ENCODE results near the gene SERPINH1.

GRCh38 chr11:75542088-75542438 lies 20.0 kb upstream of the SERPINH1 start:
- TF ChIP-seq EZH2 (IDR thresholded peaks at IDR 0.05; ENCODE audit: borderline replicate concordance, insufficient read depth, low read depth, low read length, poor library complexity, severe bottlenecking): no peak
- TF ChIP-seq, protein P1, sequence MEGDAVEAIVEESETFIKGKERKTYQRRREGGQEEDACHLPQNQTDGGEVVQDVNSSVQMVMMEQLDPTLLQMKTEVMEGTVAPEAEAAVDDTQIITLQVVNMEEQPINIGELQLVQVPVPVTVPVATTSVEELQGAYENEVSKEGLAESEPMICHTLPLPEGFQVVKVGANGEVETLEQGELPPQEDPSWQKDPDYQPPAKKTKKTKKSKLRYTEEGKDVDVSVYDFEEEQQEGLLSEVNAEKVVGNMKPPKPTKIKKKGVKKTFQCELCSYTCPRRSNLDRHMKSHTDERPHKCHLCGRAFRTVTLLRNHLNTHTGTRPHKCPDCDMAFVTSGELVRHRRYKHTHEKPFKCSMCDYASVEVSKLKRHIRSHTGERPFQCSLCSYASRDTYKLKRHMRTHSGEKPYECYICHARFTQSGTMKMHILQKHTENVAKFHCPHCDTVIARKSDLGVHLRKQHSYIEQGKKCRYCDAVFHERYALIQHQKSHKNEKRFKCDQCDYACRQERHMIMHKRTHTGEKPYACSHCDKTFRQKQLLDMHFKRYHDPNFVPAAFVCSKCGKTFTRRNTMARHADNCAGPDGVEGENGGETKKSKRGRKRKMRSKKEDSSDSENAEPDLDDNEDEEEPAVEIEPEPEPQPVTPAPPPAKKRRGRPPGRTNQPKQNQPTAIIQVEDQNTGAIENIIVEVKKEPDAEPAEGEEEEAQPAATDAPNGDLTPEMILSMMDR (IDR thresholded peaks at IDR 0.05): no peak
